Iris pigment epithelial cell (primary cell): ENCODE data around the gene CCL26.
"Not testable (repeated sequence)": the region's sequence is repeated elsewhere in the genome, so short reads cannot be mapped to it uniquely, and the experiment has no call there.

Source experiments
- DNase-seq: peaks from one replicate; pipeline ENCODE4 v3.0.0-alpha.2; 2011; ENCODE audit warnings: low read depth

Gene CCL26

GRCh38 chr7:75792567-75792966 lies 20.6 kb upstream of the CCL26 start:
- not testable (repeated sequence) for DNase-seq

GRCh38 chr7:75789361-75789924 lies 17.4 kb upstream of the CCL26 start:
- DNase-seq: no peak

GRCh38 chr7:75788154-75788847 lies 16.3 kb upstream of the CCL26 start:
- not testable (repeated sequence) for DNase-seq

GRCh38 chr7:75783058-75783457 lies 11.0 kb upstream of the CCL26 start:
- DNase-seq: not testable (repeated sequence)

GRCh38 chr7:75780647-75781273 lies 8.7 kb upstream of the CCL26 start:
- not testable (repeated sequence) for DNase-seq

- not testable (repeated sequence) for DNase-seq
Measured at GRCh38 chr7:75779516-75779915, 7.5 kb upstream of the CCL26 start.

- not testable (repeated sequence) for DNase-seq
Measured at GRCh38 chr7:75779035-75779434, 7.0 kb upstream of the CCL26 start.

GRCh38 chr7:75776295-75776971 lies 4.4 kb upstream of the CCL26 start:
- DNase-seq: peak; percentile 79

GRCh38 chr7:75773958-75774357 lies 1.9 kb upstream of the CCL26 start:
- DNase-seq: peak; percentile 24

GRCh38 chr7:75771224-75771623 lies 787 bp downstream of the CCL26 start:
- DNase-seq: peak; percentile 74

GRCh38 chr7:75762350-75762917 lies 9.6 kb downstream of the CCL26 start:
- DNase-seq: peak; percentile 71

- not testable (repeated sequence) for DNase-seq
Measured at GRCh38 chr7:75761801-75762200, 10.2 kb downstream of the CCL26 start.

GRCh38 chr7:75758491-75758890 lies 13.5 kb downstream of the CCL26 start:
- no peak for DNase-seq

GRCh38 chr7:75757860-75758259 lies 14.2 kb downstream of the CCL26 start:
- DNase-seq: no peak

- peak; percentile 67 for DNase-seq
Measured at GRCh38 chr7:75756991-75757676, 14.9 kb downstream of the CCL26 start.

- DNase-seq: no peak
Measured at GRCh38 chr7:75756206-75756990, 15.6 kb downstream of the CCL26 start.

- DNase-seq: peak; percentile 16
Measured at GRCh38 chr7:75743455-75743859, 28.6 kb downstream of the CCL26 start.

- DNase-seq: no peak
Measured at GRCh38 chr7:75740846-75741497, 31.0 kb downstream of the CCL26 start.

- DNase-seq: peak; percentile 74
Measured at GRCh38 chr7:75739796-75740672, 32.0 kb downstream of the CCL26 start.
